HL-60 (cell line): ENCODE results near the gene KIAA1671.
"Not testable (repeated sequence)": the region's sequence is repeated elsewhere in the genome, so short reads cannot be mapped to it uniquely, and the experiment has no call there.

Source experiments
- DNase-seq, 2 experiments: peaks; one replicate each; pipeline ENCODE4 v3.0.0-alpha.2; 2010 to 2020; ENCODE audit warnings: low read depth in 1 of 2, low spot score in 1 of 2
- H3K27ac ChIP-seq: fragments of 250-450 bp; sonication (Bioruptor Pico); replicated peaks from 2 replicates; pipeline ENCODE4 v1.5.1; 2020; ENCODE audit warnings: mild to moderate bottlenecking, moderate library complexity
- H3K27me3 ChIP-seq: fragments of 250-450 bp; sonication (Bioruptor Pico); 2 replicates; pipeline ENCODE4 v1.5.1; 2021; ENCODE audit warnings: mild to moderate bottlenecking, moderate library complexity; ENCODE audit not compliant: insufficient read depth, poor library complexity, severe bottlenecking
- H3K4me3 ChIP-seq: replicated peaks from 2 replicates; pipeline ENCODE4 v1.5.1; 2011; ENCODE audit warnings: mild to moderate bottlenecking, control low read depth, low read length; ENCODE audit not compliant: insufficient read depth
- CTCF ChIP-seq: IDR thresholded peaks from one replicate; pipeline ENCODE4 v1.5.1; 2011; ENCODE audit warnings: low read length, control low read depth, inconsistent platforms; ENCODE audit not compliant: insufficient read depth
- GABPA ChIP-seq: IDR thresholded peaks from 2 replicates; pipeline ENCODE4 v1.6.1; 2012; ENCODE audit warnings: low read depth
- POLR2AphosphoS5 ChIP-seq: IDR thresholded peaks from 2 replicates; pipeline ENCODE4 v1.6.1; 2012; ENCODE audit warnings: low read depth
- REST ChIP-seq: IDR thresholded peaks from 2 replicates; pipeline ENCODE4 v1.6.1; 2012; ENCODE audit warnings: low read depth; ENCODE audit not compliant: insufficient replicate concordance
- SPI1 ChIP-seq: IDR thresholded peaks from 2 replicates; pipeline ENCODE4 v1.6.1; 2012; ENCODE audit warnings: low read depth, mild to moderate bottlenecking, borderline replicate concordance

Gene KIAA1671

DNA sequence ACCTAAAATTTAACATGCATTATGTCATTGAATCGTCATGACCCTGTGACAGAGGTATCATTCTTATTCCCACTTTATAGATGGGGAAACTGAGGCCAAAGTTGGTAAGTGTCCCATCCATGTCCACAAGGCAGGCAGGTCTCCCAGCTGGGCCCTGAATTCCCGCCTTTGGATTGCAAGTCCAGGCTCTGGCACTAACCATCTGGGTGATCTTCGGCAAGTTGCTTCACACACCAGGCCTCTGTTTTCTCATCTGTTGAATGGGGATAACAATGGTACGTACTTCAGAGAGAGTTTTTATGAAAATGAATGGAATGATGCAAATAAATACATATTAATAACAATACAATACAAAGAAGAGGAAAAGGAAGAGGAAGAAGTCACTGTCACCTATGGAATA lies 250.6 kb downstream of the KIAA1671 start:
- H3K4me3 ChIP-seq = no peak overlapping the region
- TF ChIP-seq CTCF (no peak), POLR2AphosphoS5 (no peak), REST (no peak), SPI1 (no peak), GABPA (no peak)
- DNase-seq = no peak
- no peak overlapping the region for H3K27ac ChIP-seq
- H3K27me3 ChIP-seq = no peaks in the 10 kb centered on the region

DNA sequence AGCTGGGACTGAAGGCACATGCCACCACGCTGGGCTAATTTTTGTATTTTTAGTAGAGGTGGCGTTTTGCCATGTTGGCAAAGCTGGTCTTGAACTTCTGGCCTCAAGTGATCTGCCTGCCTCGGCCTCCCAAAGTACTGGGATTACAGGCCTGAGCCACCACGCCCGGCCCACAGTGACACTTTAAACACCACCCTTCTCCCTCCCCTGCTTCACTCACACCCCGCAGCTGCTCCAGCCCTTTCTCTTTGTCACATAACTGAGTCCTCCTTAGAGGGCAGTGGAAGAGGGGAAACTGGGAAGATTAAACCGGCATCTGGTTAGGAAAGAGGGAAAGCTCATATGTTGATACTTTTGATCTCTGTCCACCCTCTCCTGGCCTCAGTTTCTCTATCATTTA lies 252.0 kb downstream of the KIAA1671 start:
- DNase-seq, H3K27ac ChIP-seq: not testable (repeated sequence)

GRCh38 chr22:25205847-25206246 lies 253.3 kb downstream of the KIAA1671 start:
- Histone ChIP-seq H3K27me3 (no peaks in the 10 kb centered on the region), H3K27ac (no peak overlapping the region), H3K4me3 (no peak overlapping the region)
- no peak for TF ChIP-seq CTCF
- no peak for DNase-seq

More for the DNA sequence above, 252.0 kb downstream of the KIAA1671 start:
- H3K27me3 ChIP-seq, H3K4me3 ChIP-seq: not testable (repeated sequence)

GRCh38 chr22:25206998-25207397 lies 254.5 kb downstream of the KIAA1671 start:
- Histone ChIP-seq H3K4me3 (no peak overlapping the region), H3K27me3 (no peaks in the 10 kb centered on the region), H3K27ac (no peak overlapping the region)
- DNase-seq = no peak
- no peak for TF ChIP-seq REST
- no peak for TF ChIP-seq POLR2AphosphoS5
- no peak for TF ChIP-seq GABPA
- no peak for TF ChIP-seq SPI1
- no peak for TF ChIP-seq CTCF
